OCI-M2 (cell line): ENCODE results near the gene KPTN.
A peak's percentile ranks its signal among the peaks of the same experiment; 100 is the strongest.

Experiments
- DNase-seq: peaks from one replicate; lab custom pipeline; 2025; ENCODE audit not compliant: unreplicated experiment; lab: John Stamatoyannopoulos, UW

The KPTN gene

DNA sequence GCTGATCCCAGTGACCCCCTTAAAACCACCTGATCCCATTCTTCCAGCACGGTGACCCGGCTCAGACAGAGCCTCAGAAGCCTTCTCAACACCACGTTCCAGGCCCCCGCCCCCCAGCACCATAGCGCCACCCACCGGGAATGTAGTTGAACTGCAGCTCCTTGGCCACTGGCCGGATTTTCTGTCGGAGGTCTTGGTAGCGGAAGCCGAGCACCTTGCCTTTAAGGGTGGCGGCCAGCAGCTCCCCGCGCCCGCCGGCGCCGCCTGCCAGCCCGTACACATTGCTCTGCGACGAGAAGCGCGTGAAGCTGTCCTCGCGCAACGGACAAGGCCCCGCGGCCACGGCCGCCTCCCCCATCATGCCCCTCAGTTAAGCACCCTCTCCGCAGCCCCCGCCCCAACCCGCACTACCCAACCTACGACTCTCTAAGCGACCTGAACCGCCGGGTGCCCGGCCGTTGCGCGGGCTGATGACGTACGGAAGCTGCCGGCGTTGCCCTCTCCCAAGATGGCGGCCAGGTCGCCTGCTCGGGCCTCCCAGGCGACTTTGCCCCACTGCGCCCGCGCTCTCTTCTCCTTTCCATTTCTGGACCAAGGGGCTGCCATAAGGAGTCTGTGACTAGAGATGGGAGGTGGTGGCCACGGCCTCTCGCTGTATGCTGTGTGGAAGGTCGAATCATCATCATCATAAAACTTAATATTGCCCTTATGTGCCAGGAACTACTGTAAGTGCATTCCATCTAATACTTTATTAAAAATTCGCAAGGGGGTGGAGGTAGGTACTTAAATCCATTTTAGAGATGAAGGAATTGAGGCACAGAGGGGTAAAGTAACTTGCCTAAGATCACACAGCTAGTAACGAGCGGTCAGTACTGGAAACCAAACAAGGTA is at the start of gene KPTN:
TSS of gene KPTN (minus strand) at position 420 of the 891 bp plus-strand sequence. CDS start at position 361, 59 bp downstream.
- DNase-seq = peak; percentile 73

DNA sequence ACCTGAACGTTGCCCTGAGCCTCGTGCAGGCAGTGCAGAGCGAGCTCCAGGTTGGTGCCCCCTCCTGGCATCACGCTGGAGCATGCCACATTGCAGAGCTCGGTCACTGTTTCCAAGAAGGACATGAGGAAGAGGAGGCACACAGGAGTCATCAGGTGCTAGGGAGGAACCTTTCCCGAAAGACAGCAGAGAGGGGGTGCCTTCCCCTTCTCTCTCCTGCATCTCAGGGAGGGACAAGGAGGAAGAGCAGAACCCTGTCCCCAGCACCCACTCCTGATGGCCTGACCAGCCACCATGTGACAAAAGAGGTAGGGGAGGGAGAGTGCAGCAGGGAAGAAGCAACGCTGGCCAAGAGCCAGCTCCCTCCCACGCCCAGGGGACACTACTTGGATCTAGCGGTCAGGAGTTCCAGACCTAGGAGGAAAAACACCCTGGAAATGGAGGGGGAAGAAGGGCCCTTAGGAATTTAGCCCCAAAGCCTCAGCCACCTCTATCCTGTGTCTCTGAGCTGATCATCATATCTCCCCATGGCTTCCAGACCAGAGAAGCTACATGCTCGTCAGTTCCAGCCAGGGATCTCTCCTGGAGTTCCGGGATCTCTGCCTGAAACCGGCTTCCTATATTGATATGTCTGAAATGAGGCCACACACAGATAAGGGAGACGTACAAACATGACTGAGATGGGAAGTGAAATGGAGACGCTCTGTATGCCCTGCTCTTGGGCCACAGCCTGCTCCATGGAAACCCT is 47.8 kb upstream of the KPTN start:
- no peak for DNase-seq

DNA sequence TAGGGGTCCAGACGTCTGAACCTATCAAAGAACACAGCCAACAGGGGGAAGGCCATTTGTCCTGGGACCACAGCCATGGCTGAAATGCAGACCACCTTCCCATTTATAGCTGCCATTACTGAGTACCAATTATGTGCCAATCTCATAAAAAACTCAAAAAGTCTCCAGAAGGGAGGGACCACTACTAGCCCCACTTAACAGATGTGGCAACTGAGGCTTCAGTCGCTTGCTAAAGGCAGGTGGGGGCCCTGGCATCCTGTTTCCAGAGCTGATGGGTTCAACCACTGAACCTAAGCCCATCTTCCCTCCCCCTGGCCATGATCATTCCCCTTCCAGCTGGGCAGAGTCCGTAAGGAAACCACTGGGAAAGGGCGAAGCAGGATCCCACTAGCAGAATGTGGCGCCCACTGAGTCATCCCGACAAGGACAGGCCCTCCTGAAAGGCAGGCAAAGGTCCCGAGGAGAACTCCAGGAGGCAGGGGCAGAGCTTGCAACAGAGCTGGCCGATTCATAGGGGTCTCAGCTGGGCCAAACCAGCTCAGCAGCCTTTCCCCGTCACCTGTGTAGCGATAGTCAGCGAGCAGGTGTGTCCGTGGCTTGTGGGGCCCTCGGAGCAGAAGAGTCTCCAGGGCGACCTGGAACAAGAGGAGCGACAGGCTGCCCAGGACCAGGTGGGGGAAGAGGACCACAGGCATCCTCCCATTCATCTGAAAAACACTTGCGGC is 45.2 kb upstream of the KPTN start:
- DNase-seq = no peak

DNA sequence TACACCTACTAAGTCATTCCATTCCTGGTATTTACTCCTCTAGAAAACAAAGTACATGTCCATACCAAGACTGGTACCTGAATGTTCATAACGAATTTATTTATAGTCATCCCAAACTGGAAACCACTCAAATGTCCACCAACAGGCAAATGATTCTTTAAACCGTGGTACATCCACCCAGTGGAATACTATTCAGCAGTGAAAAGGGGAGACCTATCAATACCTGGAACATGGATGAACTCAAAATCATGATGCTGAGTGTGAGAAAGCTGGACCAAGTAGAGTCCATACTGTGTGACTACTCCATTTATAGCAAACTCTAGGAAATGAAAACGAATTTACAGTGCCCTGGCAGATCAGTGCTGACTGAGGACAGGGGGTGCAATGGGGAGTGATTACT is 42.8 kb upstream of the KPTN start:
- no peak for DNase-seq

DNA sequence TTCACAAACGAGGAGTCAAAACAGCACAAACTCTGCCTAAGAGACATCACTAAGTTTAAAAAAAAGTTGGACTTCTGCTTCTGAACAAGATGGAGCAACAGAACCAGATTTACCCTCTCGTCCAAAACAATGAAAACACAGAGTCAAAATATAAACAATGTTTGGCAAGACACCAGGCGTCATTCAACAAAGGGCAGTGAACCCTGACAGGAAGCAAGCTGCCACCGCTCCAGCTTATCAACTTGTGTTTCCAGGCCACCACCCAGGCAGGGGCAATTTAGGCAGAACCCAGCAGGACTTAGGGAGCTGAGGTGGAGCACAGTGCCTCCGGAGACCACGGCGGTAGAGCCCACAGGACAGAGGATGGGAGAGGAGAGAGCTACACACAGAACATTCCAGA is 39.5 kb upstream of the KPTN start:
- DNase-seq = no peak

DNA sequence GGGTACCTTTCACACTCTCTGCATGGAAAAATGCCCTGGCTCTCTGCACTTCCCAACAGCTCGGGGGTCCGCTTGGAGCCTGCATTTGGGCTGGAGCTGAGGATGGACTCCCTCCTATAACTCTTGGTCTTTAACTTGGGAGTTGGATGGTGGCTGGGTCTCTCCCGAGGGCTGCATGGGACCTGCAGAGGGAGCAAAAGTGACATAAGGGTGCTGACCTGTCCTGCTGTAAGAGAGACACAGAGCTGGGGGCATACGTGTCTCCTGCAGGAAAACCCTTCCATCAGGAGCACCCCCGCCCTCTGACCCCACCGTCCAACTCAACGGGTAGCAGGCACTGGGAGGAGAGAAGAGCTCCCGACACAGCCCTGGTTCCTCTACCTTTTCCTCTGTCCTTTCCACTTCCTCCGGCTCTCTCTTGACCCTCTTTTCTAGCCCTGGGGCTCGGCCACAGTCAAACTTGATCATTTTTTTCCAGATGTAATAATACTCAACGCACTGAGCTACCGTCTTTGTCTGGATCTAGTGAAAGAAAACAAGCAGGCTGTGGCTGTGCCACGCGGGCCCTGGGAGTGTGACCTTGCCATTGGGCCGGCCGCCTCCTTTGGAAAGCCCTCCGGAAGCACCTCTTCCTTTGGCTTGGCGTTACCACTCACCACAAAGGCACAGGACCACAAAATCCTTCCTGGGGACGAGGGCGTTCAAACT is 37.6 kb upstream of the KPTN start:
- DNase-seq = no peak

DNA sequence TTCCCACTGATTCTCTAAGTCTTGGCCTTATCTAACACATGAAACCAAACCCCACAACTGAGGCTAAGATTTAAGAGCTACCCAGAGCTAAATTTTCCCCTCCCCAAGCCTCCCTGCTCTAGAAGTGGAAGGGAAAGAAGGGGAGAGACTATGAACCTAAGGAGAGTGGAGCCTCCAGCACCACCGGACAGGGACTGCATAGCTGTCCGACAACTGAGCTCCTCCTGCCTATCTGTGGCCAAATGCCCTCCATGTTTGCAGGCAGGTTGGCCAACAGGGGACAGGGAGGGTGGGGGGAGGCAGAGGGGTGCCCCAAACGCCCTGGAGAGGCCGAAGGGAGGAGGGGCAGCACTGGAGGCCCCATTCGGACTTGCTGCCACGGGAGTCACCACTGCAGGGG is 36.8 kb upstream of the KPTN start:
- DNase-seq = no peak

DNA sequence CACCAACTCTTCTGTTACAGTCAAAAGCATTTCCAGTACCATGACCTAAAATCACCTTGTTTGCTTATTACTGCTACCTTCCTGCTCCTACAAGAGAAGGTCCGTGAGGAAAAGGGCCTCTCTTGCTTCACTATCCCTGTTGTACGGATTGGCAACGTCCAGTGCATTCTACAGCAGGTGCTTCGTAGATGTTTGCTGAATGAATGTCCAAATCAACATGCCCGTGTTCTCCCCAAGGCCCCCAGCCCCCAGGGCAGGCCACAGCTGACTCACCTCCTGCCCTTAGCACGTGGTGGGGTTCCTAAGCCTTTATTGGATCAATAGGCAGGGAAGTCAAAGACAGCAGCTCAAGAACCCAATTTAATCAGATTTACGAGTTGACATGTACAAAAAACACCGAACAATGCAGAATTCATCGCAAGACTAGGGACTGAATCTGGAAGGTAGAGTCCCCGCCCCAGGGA is 36.4 kb upstream of the KPTN start:
- DNase-seq = no peak

DNA sequence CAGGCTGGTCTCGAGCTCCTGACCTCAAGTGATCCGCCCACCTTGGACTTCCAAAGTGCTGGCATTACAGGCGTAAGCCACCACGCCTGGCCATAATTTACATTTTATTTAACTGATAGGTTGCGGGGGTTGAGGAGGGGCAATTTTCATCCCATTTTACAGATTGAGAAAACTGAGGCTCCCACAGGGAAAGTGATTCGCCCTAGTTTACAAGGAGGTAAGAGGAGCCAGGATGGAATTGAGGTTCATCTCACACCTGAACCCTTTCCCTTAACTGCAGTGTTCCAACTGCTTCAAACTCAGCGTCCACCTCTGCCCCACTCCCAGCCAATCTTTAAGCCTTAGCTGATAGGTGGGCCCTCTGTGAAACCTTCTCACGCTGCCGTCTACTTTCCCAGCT is 34.8 kb upstream of the KPTN start:
- DNase-seq = no peak

DNA sequence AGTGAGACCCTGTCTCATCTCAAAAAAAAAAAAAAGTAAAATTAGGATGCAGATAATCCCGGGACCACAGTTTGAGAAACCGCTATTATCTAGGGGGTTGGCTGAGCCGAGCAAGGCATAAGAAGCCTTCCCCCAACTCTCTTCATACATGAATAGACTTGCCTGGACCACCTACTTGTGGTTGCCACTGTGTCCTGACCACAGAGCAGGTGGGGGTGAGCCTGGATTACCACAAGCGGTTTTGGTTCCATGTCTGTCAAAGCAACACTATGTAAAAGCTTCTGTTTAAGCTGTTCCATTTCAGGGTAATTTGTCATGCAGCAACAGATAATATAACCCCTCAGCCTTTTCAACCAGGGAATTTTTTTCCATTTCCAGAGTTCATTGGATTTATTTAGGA is 34.1 kb upstream of the KPTN start:
- no peak for DNase-seq

DNA sequence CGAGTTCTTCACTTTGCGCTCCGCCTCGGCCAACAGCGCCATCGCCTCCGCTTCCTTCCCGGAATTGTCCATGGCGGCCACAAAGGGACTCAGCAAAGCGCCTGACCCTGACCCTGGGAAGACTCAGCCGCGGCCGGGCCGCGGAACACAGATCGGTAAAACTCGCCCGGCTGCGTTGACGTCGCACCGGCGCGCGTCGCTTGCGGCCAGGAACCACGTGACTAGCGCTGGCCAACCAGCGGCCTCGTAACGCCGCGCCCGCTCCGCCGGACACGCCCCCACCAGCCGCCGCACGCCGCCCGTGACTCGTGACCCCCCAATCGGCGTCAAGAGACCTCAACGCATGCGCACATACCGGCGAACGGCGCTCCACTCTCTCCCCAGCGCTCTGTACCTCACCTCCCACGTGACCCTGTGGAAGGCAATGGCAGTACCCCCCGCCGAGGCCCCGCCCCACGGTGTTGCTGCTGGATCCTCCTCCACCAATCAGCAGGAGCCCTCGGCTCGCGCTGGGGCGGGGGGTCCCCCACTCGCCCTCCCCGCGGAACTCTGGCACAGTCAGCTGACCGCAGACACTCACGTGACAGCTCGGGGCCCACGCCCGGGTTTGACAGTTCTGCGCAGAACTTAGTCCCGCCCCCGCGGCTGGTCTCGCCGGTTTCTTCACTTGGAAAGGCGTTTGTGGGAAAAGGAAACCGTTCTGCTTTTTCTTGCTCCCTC is 31.0 kb upstream of the KPTN start, which contains the start of gene NAPA:
TSS of gene NAPA (minus strand) at position 195 of the 720 bp plus-strand sequence. CDS start at position 72, 123 bp downstream.
- DNase-seq = peak; percentile 99

DNA sequence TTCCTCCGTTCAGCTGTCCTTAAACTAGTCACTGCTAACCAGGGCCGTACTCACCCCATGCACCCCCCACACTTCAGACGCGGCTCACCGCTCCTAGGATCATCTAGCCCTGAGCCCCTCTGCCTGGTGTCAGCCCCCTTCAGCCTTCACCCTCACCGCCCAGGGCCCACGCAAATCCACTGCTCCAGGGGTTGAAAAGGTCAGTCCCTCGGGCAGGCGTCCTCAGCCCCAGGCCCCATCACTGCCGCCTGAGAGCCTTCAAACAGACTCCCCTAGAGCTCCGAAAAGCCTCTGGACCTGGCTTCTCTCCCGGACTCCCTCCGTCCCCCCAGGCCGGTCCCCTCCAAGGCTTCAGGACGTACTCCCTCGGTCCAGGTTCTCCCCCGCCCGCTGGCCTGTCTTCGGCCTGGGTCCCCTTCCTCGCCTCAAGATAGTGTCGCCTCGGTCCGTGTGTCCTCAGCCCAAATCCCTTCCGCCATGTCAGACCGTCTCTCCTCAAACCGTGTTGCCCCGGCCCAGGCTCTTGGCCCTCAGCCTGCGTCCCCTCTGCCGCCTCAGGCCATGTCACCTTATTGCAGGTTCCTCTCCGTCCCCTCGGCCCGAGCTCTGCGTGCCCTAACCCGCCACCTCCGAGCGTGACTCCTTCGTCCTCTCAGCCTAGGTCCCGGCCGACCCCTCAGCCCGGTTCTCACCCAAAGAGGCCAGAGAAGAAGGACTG is 30.3 kb upstream of the KPTN start:
- no peak for DNase-seq

DNA sequence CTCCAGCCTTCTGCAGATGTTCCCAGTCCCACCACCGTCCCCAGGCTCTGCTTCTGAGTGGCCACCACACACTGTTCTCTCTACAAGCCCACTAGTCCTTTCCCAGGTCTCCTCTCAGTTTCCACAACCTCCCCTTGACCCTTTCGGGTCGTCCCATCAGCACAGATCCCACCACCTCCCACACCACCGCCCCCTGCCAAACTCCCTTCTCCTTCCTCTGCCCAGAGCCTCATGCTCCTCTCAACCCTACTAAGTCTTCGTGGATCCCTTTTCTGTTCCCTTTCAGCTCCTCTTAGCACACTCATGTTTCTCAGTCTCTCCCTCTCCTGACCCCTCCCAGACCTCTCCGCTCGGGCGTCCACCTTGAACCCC is 28.9 kb upstream of the KPTN start:
- DNase-seq = no peak

DNA sequence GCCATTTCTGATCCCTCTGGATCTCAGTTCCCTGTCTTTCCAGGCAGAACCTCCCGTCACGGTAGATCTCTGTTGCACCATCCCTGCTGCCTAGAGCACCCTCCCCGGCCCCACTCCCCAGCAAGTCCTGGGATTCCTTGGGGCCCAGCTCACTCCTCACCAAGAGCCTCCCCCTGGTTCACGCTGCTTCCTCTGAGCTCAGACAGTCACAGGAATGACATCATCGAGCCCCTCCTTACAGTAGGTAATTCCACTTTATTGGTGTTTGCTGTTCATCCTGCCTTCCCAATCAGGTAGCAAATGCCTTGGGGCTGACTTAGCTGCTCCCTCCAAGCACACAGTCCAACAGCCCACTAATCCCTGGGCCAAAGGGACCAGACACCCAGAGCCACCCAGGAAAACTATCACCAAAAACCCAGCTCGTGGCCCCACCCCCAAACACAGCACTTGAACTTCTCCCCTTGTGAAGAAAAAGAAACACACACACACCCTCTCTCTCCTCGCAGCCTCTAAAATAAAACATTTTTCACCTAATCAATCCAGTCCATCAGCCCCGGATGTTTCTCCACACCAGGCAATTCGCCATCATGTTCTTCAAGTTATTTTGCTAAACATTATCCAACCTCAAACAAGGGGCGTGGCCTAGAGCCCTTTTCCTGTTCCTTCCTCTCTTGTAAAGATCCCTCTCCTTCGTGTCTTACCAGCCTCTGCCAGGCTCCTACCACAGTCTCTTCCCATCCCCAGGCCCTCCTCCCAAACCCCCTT is 28.3 kb upstream of the KPTN start:
- DNase-seq = no peak

DNA sequence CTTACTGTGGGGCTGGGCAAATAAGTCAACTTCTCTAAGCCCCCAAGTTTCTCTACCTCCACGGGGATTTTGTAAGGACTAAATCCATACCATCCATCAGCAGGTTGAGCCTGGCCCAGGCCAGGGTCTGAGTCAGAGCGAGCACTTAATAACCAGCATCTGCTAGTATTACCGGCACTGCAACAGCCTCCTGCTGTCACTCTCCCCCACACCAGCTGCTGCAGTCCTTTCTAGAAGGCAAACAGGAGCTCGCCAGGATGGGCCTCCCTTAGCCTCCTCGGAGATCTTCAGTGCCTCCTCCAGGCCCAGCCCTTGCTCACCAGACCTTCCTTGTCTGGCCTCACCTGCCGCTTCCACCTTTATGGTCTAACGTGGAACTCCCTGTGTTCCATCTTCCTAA is 27.7 kb upstream of the KPTN start:
- DNase-seq = no peak

DNA sequence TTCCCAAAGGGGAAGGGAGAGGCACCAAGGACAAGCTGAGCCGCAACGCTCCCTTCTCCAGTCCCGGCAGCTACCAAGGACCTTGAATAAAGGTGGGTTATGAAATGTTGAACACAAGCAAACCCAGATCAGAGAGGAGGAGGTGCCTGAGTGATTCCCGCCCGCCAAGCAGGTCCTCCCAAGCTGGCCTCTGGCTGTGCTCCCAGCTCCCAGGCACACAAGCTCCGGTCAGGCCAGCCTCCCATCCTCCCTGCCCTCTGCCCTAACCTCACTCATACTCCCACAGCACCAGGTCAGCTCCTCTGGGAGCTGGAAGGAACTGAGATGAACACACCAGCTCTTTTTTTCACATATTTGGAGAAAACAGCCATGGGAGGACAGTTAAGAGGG is 27.1 kb upstream of the KPTN start:
- no peak for DNase-seq

DNA sequence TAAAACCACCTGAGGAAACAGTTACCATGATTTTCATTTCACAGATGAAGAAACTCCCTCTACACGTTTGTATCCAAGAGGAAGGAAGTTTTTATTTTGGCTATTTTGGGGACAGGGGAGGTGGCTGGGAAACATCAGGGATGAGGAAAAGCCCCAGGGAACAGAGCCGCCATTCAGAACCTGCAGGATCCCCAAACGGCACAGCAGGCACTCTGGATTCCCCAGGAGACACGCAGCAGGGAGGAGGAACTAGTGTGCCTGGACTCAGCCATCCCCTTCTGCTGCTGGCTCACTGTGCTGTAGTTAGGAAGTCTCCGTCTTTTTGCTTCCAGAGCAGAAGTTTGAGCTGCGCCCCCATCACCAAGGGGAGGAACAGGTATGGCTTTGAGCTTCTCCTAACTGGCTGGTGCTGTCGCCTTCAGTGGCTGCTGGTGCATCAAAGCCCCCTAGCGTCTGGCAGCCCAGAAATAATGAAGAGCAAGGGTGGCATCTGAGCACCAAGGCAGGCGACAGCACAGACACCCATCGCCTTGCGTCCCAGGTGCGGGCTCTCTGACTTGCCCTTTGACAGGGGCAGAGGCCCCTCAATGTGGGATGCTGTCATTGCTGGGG is 26.6 kb upstream of the KPTN start:
- no peak for DNase-seq

DNA sequence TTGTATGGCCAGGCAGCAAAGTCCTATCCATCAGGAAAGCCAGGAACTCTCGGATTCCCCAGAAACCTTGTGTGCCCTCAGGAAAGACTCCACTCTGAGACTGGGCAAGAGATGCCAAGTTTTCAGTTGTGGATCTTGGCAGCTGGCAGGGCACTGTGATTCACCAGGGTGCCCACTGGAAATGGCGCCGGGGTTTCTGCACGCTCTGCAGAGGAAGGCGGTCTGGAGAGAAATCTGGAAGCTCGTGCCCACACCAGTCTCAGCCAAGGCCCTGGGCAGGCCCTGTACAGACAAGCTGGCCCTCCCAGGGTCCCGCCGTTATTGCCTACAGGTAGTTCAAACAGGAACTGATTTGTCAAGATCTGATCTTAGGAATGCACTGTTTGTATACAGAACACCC is 26.0 kb upstream of the KPTN start:
- DNase-seq = no peak
